K562 (cell line): Measurements from ENCODE around the gene C1QA. TPM values are rescaled to one million over a fixed set of nuclear protein-coding genes. Genes with fewer than 3 reads are reported as not detected.

Experiments used
- ATAC-seq: fragments of 200-7000 bp; cut with Tn5 transposase; 3 replicates; pipeline ENCODE4 v1.9.1; 2020; ENCODE audit warnings: moderate library complexity
- BruUV-seq: library from RNA; stranded (reverse); fragments of 400-500 nt; replicated peaks from 2 replicates; lab custom pipeline; 2021; lab: Mats Ljungman, UMichigan
- CTCF ChIA-PET: fragments of 300-600 bp; formaldehyde crosslinking; extraction: SDS; loops from one replicate; lab custom pipeline; 2021; ENCODE audit warnings: low intra/inter-chr PET ratio; lab: Yijun Ruan, JAX
- POLR2A ChIA-PET: fragments of 300-600, 350-650 bp; sonication (Branson Sonifier 250); formaldehyde crosslinking; extraction: SDS; loops from one replicate; lab custom pipeline; 2021; ENCODE audit warnings: antibody characterized with exemption, inconsistent platforms; lab: Yijun Ruan, JAX
- DNase-seq, 4 experiments: peaks; one replicate each; pipeline versions ENCODE4 v3.0.0 to v3.0.0-alpha.2; 2011 to 2018; ENCODE audit warnings: low spot score in 3 of 4, mixed read lengths in 3 of 4; ENCODE audit errors: extremely low read depth in 1 of 4
- FAIRE-seq: peaks from 2 replicates; lab custom pipeline; 2011; peaks lifted over from hg19 to GRCh38; lab: Jason Lieb, UNC
- H2AFZ ChIP-seq: 2 replicates; pipeline ENCODE4 v1.6.0; 2011; ENCODE audit warnings: low read depth, low read length, control low read depth, inconsistent platforms
- H3K27ac ChIP-seq: fragments of 200-600 bp; 3 replicates; pipeline ENCODE4 v1.8.0; 2011; ENCODE audit warnings: low read depth, mild to moderate bottlenecking, control low read depth, inconsistent platforms, low read length, moderate library complexity, mixed read lengths; ENCODE audit errors: extremely low read depth
- H3K27me3 ChIP-seq, 2 experiments: fragments of 300-600 bp in 1 of 2; 2 replicates in 1 of 2; 3 replicates in 1 of 2; pipeline versions ENCODE4 v1.6.0 to v1.8.0; 2011; ENCODE audit warnings: inconsistent platforms in 2 of 2, low read length in 2 of 2, mild to moderate bottlenecking in 1 of 2, mixed read lengths in 1 of 2, moderate library complexity in 1 of 2; ENCODE audit not compliant: control insufficient read depth in 2 of 2, insufficient read depth in 2 of 2
- H3K36me3 ChIP-seq: fragments of 300-600 bp; 3 replicates; pipeline ENCODE4 v1.8.0; 2011; ENCODE audit warnings: mild to moderate bottlenecking, low read length, inconsistent platforms; ENCODE audit not compliant: control insufficient read depth, insufficient read depth
- H3K4me1 ChIP-seq, 2 experiments: fragments of 200-600 bp in 1 of 2; replicated peaks in 1 of 2; 2 replicates in 1 of 2; 3 replicates in 1 of 2; pipeline versions ENCODE4 v1.5.1 to v1.8.0; 2011; ENCODE audit warnings: inconsistent platforms in 2 of 2, low read length in 2 of 2, mild to moderate bottlenecking in 1 of 2, mixed read lengths in 1 of 2, moderate library complexity in 1 of 2; ENCODE audit not compliant: control insufficient read depth in 2 of 2, insufficient read depth in 2 of 2
- H3K4me2 ChIP-seq: 2 replicates; pipeline ENCODE4 v1.6.1; 2011; ENCODE audit warnings: low read length, control low read depth, inconsistent platforms, mixed read lengths; ENCODE audit not compliant: insufficient read depth
- H3K4me3 ChIP-seq: fragments of 200-600 bp; sonication (generic), shearing (Covaris generic); 2 replicates; pipeline ENCODE4 v1.5.1; 2016; ENCODE audit warnings: control low read depth, inconsistent platforms
- H3K79me2 ChIP-seq: fragments of 200-600 bp; 3 replicates; pipeline ENCODE4 v1.8.0; 2011; ENCODE audit warnings: low read length, inconsistent platforms; ENCODE audit not compliant: control insufficient read depth, insufficient read depth
- H3K9ac ChIP-seq, 2 experiments: 2 replicates each; pipeline versions ENCODE4 v1.6.0 to v1.6.1; 2011; ENCODE audit warnings: low read depth in 2 of 2, low read length in 2 of 2, control low read depth in 1 of 2, inconsistent platforms in 1 of 2, mild to moderate bottlenecking in 1 of 2, mixed read lengths in 1 of 2; ENCODE audit not compliant: insufficient read depth in 1 of 2
- H3K9me1 ChIP-seq: one replicate; pipeline ENCODE4 v1.6.0; 2011; ENCODE audit warnings: inconsistent platforms, mild to moderate bottlenecking, low read length, moderate library complexity; ENCODE audit not compliant: control insufficient read depth, insufficient read depth
- H3K9me3 ChIP-seq: replicated peaks from 2 replicates; pipeline ENCODE4 v1.5.1; 2011; ENCODE audit warnings: low read depth, low read length, inconsistent platforms; ENCODE audit not compliant: control insufficient read depth, insufficient read depth
- H4K20me1 ChIP-seq: replicated peaks from 2 replicates; pipeline ENCODE4 v1.6.1; 2011; ENCODE audit warnings: low read length, inconsistent platforms, mixed read lengths; ENCODE audit not compliant: control insufficient read depth, insufficient read depth
- BDP1 ChIP-seq: IDR thresholded peaks from 3 replicates; pipeline ENCODE4 v1.6.1; 2011; ENCODE audit not compliant: insufficient read length, insufficient read depth
- DPF2 ChIP-seq: fragments of 450-650 bp; IDR thresholded peaks from 2 replicates; pipeline ENCODE4 v1.6.1; 2016
- ETV6 ChIP-seq, 3 experiments: fragments of 150-350 bp in 1 of 3; sonication (generic) in 1 of 3; formaldehyde crosslinking in 1 of 3; IDR thresholded peaks; 2 replicates each; pipeline versions ENCODE4 v1.6.1 to v1.8.0; 2014 to 2022; ENCODE audit warnings: borderline replicate concordance in 2 of 3, low read depth in 2 of 3, antibody characterized with exemption in 1 of 3, low read length in 1 of 3, mild to moderate bottlenecking in 1 of 3, missing genetic modification reagents in 1 of 3
- IRF1 ChIP-seq: sonication (generic); formaldehyde crosslinking; IDR thresholded peaks from 2 replicates; pipeline ENCODE4 v1.8.0; 2022; ENCODE audit warnings: missing genetic modification reagents, mild to moderate bottlenecking, borderline replicate concordance
- KAT2B ChIP-seq: IDR thresholded peaks from one replicate; pipeline ENCODE4 v1.6.1; 2012; ENCODE audit warnings: low read depth, mild to moderate bottlenecking, control low read depth, inconsistent platforms, low read length, moderate library complexity
- KAT8 ChIP-seq: fragments of 450-650 bp; IDR thresholded peaks from 2 replicates; pipeline ENCODE4 v1.6.1; 2016; ENCODE audit warnings: low read depth, mild to moderate bottlenecking
- MIER1 ChIP-seq: fragments of 450-650 bp; IDR thresholded peaks from 2 replicates; pipeline ENCODE4 v1.6.1; 2016; ENCODE audit warnings: antibody characterized with exemption, mild to moderate bottlenecking, low read depth
- POLR2H ChIP-seq: IDR thresholded peaks from 2 replicates; pipeline ENCODE4 v1.6.1; 2016; ENCODE audit warnings: missing genetic modification characterization, low read depth, mild to moderate bottlenecking, control low read depth, missing compliant biosample characterization, moderate library complexity
- POU5F1 ChIP-seq: fragments of 150-350 bp; IDR thresholded peaks from 2 replicates; pipeline ENCODE4 v1.6.1; 2014; ENCODE audit warnings: borderline replicate concordance, low read length, low read depth, mild to moderate bottlenecking; ENCODE audit not compliant: partially characterized antibody
- SMARCA4 ChIP-seq: fragments of 450-650 bp; IDR thresholded peaks from 2 replicates; pipeline ENCODE4 v1.6.1; 2016
- SMARCB1 ChIP-seq: IDR thresholded peaks from 2 replicates; pipeline ENCODE4 v1.6.1; 2011; ENCODE audit warnings: improper control_type of control experiment, low read depth; ENCODE audit not compliant: insufficient read length
- SMARCE1 ChIP-seq: fragments of 450-650 bp; IDR thresholded peaks from 2 replicates; pipeline ENCODE4 v1.7.1; 2016; ENCODE audit warnings: mild to moderate bottlenecking
- U2AF1 ChIP-seq: fragments of 200-400 bp; formaldehyde crosslinking; optimal IDR thresholded peaks from 2 replicates; pipeline ENCODE3; 2017; ENCODE audit warnings: mild to moderate bottlenecking, low read depth, low read length, moderate library complexity
- XRCC3 ChIP-seq: fragments of 450-650 bp; IDR thresholded peaks from 2 replicates; pipeline ENCODE4 v1.6.1; 2017; ENCODE audit warnings: mild to moderate bottlenecking, moderate library complexity
- ZBTB2 ChIP-seq: fragments of 450-650 bp; IDR thresholded peaks from 2 replicates; pipeline ENCODE4 v1.6.1; 2016; ENCODE audit warnings: antibody characterized with exemption
- ZNF174 ChIP-seq: fragments of 250-450 bp; sonication (Bioruptor Pico); IDR thresholded peaks from 2 replicates; pipeline ENCODE4 v1.4.0; 2020; ENCODE audit warnings: mild to moderate bottlenecking
- ZNF354B ChIP-seq: fragments of 250-450 bp; sonication (Bioruptor Pico); IDR thresholded peaks from 2 replicates; pipeline ENCODE4 v1.4.0; 2020
- WGBS: fragments of 100-300 bp; shearing (Covaris generic); methylation state at CpG from one replicate; pipeline ENCODE4 v1.1.6; 2016; ENCODE audit warnings: low coverage, mixed read lengths; ENCODE audit not compliant: insufficient coverage; ENCODE audit errors: missing lambda C conversion rate; 5-methylcytosine and 5-hydroxymethylcytosine counted together
- in situ Hi-C: fragments of 300-500 bp; cut with MboI; formaldehyde crosslinking; loops from 4 replicates; pipeline ENCODE4 v1.15.0; 2018; ENCODE audit warnings: inconsistent platforms, mixed read lengths
- intact Hi-C: fragments of 100-400 bp; cut with micrococcal nuclease; formaldehyde crosslinking; loops from 2 replicates; pipeline ENCODE4 v1.14.2; 2022
- polyA plus RNA-seq, 8 experiments: library from polyadenylated mRNA; depleted of rRNA in 4 of 8; stranded (reverse) in 5 of 8; unstranded in 3 of 8; fragments of >200 nt; fragmentation: Nextera tagmentation in 2 of 8; fragmentation: Illumina TruSeq in 1 of 8; extraction: Ambion mirVana in 2 of 8; extraction: Trizol in 1 of 8; gene quantifications; 2 replicates each; pipeline versions ENCODE4 v1.2.1 to v1.2.3, GENCODE V29; 2011 to 2014; ENCODE audit warnings: inconsistent platforms in 1 of 8, missing spikeins in 1 of 8
- total RNA-seq, 7 experiments: library from RNA; depleted of rRNA in 6 of 7; stranded (reverse); fragments of >200 nt in 6 of 7; fragmentation: Illumina TruSeq in 2 of 7; extraction: Trizol in 2 of 7; gene quantifications; 2 replicates each; pipeline versions ENCODE4 v1.2.1 to v1.2.3, GENCODE V29; 2011 to 2021; ENCODE audit warnings: low replicate concordance in 1 of 7

C1QA gene
- total and polyA plus RNA-seq, 9 of the 15 experiments (the other 6 are each of a cell fraction or from before 2014, with no cell fraction given): 0.71 TPM; not detected in 8

- no peak for TF ChIP-seq ZNF354B (CRISPR knock-in tag)
- no peak for TF ChIP-seq ZNF174 (CRISPR knock-in tag)
- no peak for TF ChIP-seq POU5F1
- no peak for TF ChIP-seq ZBTB2
- no peak for TF ChIP-seq DPF2
- no peak for TF ChIP-seq KAT2B
- no peak for TF ChIP-seq KAT8
- no peak for TF ChIP-seq MIER1
These were observed 2.9 kb downstream of the C1QA start (continued) for GRCh38 chr1:22639286-22639685.

- H3K27ac ChIP-seq: no peak overlapping the region
- in situ Hi-C loops (no loop called here), intact Hi-C loops (loop anchor here (1.0 to 5.0 kb wide), 3 partner anchors 17 to 114 kb away; no protein-coding TSS in a partner anchor)
- no peak overlapping the region for H3K4me3 ChIP-seq
- DNase-seq: no peak
- ChIA-PET CTCF (interaction anchor here (0.6 to 6.1 kb wide), 6 partner anchors 111 to 1945 kb away, joined by 3 to 96 read pairs (median 8); no protein-coding TSS in a partner anchor), POLR2A (interaction anchor here (0.6 to 1.1 kb wide), 2 partner anchors 194 to 249 kb away, joined by 3 to 5 read pairs; no protein-coding TSS in a partner anchor)
- FAIRE-seq: no peak
- no peak for ATAC-seq
- H3K27me3 ChIP-seq: peaks cover 0 to 38% of the 10 kb centered on the region in 2 experiments; a peak in 2 of 5 replicates
- H3K9ac ChIP-seq: no peak overlapping the region
- no peaks in the 10 kb centered on the region for H3K9me1 ChIP-seq
- H3K4me1 ChIP-seq: peaks cover 0 to 16% of the 10 kb centered on the region in 2 experiments; a peak in 3 of 5 replicates
- peaks cover 33% of the 10 kb centered on the region for H4K20me1 ChIP-seq
- no TSS peak for BruUV-seq
- no peak overlapping the region for H3K4me2 ChIP-seq
- no peaks in the 10 kb centered on the region for H3K36me3 ChIP-seq
- H3K9me3 ChIP-seq: no peaks in the 10 kb centered on the region
- H3K79me2 ChIP-seq: no peaks in the 10 kb centered on the region
- no peak overlapping the region for H2AFZ ChIP-seq
- 3% methylated on average over 8 of the region's 8 CpGs for WGBS
- TF ChIP-seq U2AF1: no peak
- TF ChIP-seq IRF1 (CRISPR knock-in tag): no peak
- no peak for TF ChIP-seq XRCC3
- TF ChIP-seq POLR2H (tag): no peak
- no peak for TF ChIP-seq BDP1
- TF ChIP-seq ETV6 (IDR thresholded peaks at IDR 0.05; ENCODE audit: borderline replicate concordance in 1 of 2, low read depth in 2 of 2, low read length in 1 of 2): no peak
- no peak for TF ChIP-seq ETV6 (CRISPR knock-in tag; IDR thresholded peaks at IDR 0.05; ENCODE audit: borderline replicate concordance)
- TF ChIP-seq SMARCA4: no peak
- TF ChIP-seq SMARCE1: no peak
- no peak for TF ChIP-seq SMARCB1
These were observed 4.8 kb downstream of the C1QA start for GRCh38 chr1:22641247-22641646.
